Muscle of arm (tissue), 14 donors: ENCODE measurements around the gene VIM. TPM values are rescaled to one million over a fixed set of nuclear protein-coding genes. Genes with fewer than 3 reads are reported as not detected.
A peak's percentile ranks its signal among the peaks of the same experiment; 100 is the strongest.

Experiments
- DNase-seq: peaks from one replicate; pipeline ENCODE4 v3.0.0-alpha.2; 2013
- long read RNA-seq, 11 donors: transcript quantifications; one replicate each; lab custom pipeline, GENCODE V29; 2026
- polyA plus RNA-seq, 12 donors: library from polyadenylated mRNA; unstranded; fragments of 120-200 nt; gene quantifications; one replicate each; pipeline ENCODE4 v1.2.1, GENCODE V29; 2013; ENCODE audit not compliant: insufficient read length in 12 of 12

The VIM gene
- 1,000 to 10,000 TPM in 11 of 12 donors, 100 to 1,000 TPM in 1; 836 to 4,364 (median 2,639) TPM for polyA plus RNA-seq
- long read RNA-seq, donor 1, transcript VIM-201 (9 exons, 1,868 nt) = major isoform, 257 of 449 reads
- long read RNA-seq, donor 1, transcript VIM-205 (2 exons, 1,139 nt) = minor isoform, 5 of 449 reads
- long read RNA-seq, donor 1, partial matches to known transcripts = 168 of 449 reads
- long read RNA-seq, donor 1, other reads (novel, unspliced or antisense) = 16 of 449 reads
- long read RNA-seq, donor 2, transcript VIM-201 (9 exons, 1,868 nt) = major isoform, 604 of 1,208 reads
- long read RNA-seq, donor 2, partial matches to known transcripts = 493 of 1,208 reads
- long read RNA-seq, donor 2, other reads (novel, unspliced or antisense) = 104 of 1,208 reads
- long read RNA-seq, donor 3, transcript VIM-201 (9 exons, 1,868 nt) = major isoform, 377 of 588 reads
- long read RNA-seq, donor 3, partial matches to known transcripts = 156 of 588 reads
- long read RNA-seq, donor 3, other reads (novel, unspliced or antisense) = 49 of 588 reads
- long read RNA-seq, donor 4, transcript VIM-205 (2 exons, 1,139 nt) = minor isoform, 5 of 466 reads
- long read RNA-seq, donor 4, transcript VIM-201 (9 exons, 1,868 nt) = major isoform, 292 of 466 reads
- long read RNA-seq, donor 4, partial matches to known transcripts = 127 of 466 reads
- long read RNA-seq, donor 4, other reads (novel, unspliced or antisense) = 42 of 466 reads
- long read RNA-seq, donor 5 = 0 reads
- long read RNA-seq, donor 6, transcript VIM-201 (9 exons, 1,868 nt) = major isoform, 510 of 932 reads
- long read RNA-seq, donor 6, transcript VIM-205 (2 exons, 1,139 nt) = minor isoform, 8 of 932 reads
- long read RNA-seq, donor 6, partial matches to known transcripts = 334 of 932 reads
- long read RNA-seq, donor 6, other reads (novel, unspliced or antisense) = 79 of 932 reads
- long read RNA-seq, donor 7, transcript VIM-205 (2 exons, 1,139 nt) = minor isoform, 8 of 636 reads
- long read RNA-seq, donor 7, transcript VIM-201 (9 exons, 1,868 nt) = major isoform, 425 of 636 reads
- long read RNA-seq, donor 7, partial matches to known transcripts = 161 of 636 reads
- long read RNA-seq, donor 7, other reads (novel, unspliced or antisense) = 41 of 636 reads
- long read RNA-seq, donor 8, transcript VIM-205 (2 exons, 1,139 nt) = minor isoform, 17 of 1,257 reads
- long read RNA-seq, donor 8, transcript VIM-201 (9 exons, 1,868 nt) = major isoform, 831 of 1,257 reads
- long read RNA-seq, donor 8, partial matches to known transcripts = 274 of 1,257 reads
- long read RNA-seq, donor 8, other reads (novel, unspliced or antisense) = 132 of 1,257 reads
- long read RNA-seq, donor 9, transcript VIM-205 (2 exons, 1,139 nt) = minor isoform, 13 of 1,284 reads
- long read RNA-seq, donor 9, transcript VIM-201 (9 exons, 1,868 nt) = major isoform, 655 of 1,284 reads
- long read RNA-seq, donor 9, partial matches to known transcripts = 512 of 1,284 reads
- long read RNA-seq, donor 9, other reads (novel, unspliced or antisense) = 98 of 1,284 reads
- long read RNA-seq, donor 10, transcript VIM-201 (9 exons, 1,868 nt) = major isoform, 522 of 824 reads
- long read RNA-seq, donor 10, transcript VIM-205 (2 exons, 1,139 nt) = minor isoform, 10 of 824 reads
- long read RNA-seq, donor 10, partial matches to known transcripts = 220 of 824 reads
- long read RNA-seq, donor 10, other reads (novel, unspliced or antisense) = 71 of 824 reads
- long read RNA-seq, donor 11, transcript VIM-201 (9 exons, 1,868 nt) = major isoform, 830 of 1,292 reads
- long read RNA-seq, donor 11, transcript VIM-205 (2 exons, 1,139 nt) = minor isoform, 12 of 1,292 reads
- long read RNA-seq, donor 11, partial matches to known transcripts = 307 of 1,292 reads
- long read RNA-seq, donor 11, other reads (novel, unspliced or antisense) = 142 of 1,292 reads

DNA sequence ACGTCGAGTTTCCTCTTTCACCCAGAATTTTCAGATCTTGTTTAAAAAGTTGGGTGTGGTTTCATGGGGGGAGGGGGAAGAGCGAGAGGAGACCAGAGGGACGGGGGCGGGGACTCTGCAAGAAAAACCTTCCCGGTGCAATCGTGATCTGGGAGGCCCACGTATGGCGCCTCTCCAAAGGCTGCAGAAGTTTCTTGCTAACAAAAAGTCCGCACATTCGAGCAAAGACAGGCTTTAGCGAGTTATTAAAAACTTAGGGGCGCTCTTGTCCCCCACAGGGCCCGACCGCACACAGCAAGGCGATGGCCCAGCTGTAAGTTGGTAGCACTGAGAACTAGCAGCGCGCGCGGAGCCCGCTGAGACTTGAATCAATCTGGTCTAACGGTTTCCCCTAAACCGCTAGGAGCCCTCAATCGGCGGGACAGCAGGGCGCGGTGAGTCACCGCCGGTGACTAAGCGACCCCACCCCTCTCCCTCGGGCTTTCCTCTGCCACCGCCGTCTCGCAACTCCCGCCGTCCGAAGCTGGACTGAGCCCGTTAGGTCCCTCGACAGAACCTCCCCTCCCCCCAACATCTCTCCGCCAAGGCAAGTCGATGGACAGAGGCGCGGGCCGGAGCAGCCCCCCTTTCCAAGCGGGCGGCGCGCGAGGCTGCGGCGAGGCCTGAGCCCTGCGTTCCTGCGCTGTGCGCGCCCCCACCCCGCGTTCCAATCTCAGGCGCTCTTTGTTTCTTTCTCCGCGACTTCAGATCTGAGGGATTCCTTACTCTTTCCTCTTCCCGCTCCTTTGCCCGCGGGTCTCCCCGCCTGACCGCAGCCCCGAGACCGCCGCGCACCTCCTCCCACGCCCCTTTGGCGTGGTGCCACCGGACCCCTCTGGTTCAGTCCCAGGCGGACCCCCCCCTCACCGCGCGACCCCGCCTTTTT lies at the start of gene VIM:
Gene VIM, plus strand, starts transcription at position 151 of the 925 bp plus-strand sequence. CDS start 1,182 bp downstream, outside the sequence.
- DNase-seq = peak; percentile 94

DNA sequence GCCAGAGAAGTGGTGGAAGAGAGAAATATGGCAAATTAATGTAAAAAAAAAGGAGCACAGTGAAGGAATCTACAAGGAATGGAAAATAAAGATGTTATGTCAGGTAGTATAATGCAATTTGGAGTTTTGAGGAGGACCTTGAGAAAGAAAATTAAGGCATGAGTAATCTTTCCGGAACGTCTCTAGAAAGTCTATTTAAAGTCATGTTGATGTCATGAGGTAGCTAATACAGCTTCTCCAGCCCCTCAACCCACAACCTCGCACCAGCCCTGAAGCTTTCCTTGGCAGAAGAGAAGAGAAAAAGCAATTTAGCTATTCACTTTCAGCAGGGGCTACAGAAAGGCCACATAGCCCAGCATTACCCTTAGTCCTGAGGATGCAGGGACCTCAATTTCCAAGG lies 49.0 kb upstream of the VIM start:
- no peak for DNase-seq

DNA sequence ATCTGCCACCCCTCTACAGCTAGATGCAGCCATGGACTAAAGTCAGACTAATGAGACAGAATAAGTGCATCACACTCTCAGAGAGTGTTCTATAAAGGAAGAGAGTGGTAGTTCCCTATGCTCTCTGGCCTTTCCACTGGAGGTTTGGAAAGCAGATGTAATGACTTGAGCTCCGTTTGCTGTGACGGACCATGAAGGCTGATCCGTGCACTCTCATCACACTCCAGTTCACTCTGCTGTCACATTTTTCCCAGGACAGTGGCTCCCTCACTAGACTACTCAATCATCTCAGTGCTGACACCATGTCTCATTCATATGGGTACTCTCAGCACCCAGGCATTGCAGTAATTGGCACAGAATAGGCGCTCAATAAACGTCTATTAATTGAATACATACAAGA lies 46.9 kb upstream of the VIM start:
- no peak for DNase-seq

DNA sequence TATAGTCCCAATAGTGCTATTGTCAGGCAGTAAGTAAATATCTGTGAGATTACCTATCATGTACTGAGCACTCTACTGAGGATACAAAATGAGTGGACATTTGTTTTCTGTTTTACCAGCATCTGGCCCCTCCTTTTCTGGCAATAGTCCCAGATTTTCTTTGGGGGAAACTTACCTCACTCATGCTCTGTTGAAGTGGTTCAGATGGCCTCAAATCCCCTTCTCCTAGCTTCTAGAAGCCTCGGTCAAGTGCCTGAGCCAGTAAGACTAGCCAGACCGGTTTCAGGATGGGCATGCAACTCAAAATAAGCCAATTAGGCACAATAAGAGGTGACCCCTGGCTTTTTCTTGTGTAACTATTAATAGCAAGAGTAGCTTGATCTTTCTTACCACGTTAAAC lies 46.3 kb upstream of the VIM start:
- DNase-seq = peak; percentile 22

DNA sequence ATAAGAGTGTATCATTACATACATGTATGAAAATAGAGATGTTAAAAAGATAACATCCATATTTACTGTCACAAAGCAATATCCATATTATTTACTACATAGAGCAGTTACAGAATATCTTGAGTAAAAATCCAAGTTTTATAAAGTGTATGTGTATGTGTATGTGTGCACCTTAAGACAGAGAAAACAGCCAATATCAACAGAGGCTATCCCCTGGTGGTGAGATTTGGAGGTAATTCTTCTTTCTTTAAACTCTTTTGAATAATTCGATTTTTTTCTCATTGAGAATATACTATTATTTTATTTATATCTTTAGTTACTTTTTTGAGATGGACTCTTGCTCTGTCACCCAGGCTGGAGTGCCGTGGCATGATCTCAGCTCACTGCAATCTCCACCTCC lies 44.9 kb upstream of the VIM start:
- DNase-seq = no peak

GRCh38 chr10:17185873-17186272 lies 42.2 kb upstream of the VIM start:
- no peak for DNase-seq

DNA sequence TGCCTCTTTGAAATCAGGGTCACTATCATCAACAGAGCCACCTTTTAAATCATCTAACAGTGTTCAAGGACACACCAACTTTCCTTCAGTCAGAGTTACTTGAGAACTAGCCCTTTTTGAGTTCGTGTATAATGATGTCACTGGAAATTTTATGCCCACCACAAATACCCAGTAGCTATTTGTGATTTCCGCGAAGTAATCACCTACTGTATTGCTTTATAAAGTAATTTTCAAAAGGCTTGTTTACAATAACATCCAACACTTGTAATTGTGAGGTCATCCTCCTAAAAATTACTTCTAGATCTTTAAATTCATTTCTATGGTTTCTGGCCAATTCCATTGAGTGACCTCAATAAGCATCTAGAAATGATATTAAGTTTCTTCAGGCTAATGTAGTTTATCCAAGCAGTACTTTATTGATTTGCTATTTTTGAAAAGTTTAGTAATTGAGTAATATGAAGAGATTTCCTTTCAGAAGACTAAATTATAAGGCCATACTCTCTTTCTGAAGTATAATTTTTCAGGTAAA lies 39.3 kb upstream of the VIM start:
- DNase-seq = no peak

DNA sequence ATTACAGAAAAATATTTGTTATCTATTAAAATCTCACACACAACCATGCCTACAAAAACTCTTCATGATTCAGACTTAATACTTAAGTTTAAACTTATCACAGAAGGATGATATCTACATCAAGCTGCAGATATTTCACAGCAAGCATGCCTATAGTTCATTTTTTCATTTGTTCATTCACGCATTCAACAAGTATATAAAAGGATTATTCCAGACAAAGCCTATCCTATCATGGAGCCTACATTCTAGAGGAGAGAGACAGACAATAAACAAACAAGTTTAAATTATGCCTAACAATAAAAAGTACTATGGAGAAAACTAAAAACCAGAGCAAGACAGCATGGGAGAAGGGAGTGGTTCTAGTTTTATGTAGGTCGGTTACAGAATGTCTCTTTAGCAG lies 37.4 kb upstream of the VIM start:
- no peak for DNase-seq

- DNase-seq = no peak
Observed at GRCh38 chr10:17195083-17195482, 33.0 kb upstream of the VIM start.

- peak; percentile 54 for DNase-seq
Observed at GRCh38 chr10:17196045-17196444, 32.0 kb upstream of the VIM start.

GRCh38 chr10:17196573-17196972 lies 31.5 kb upstream of the VIM start:
- no peak for DNase-seq

GRCh38 chr10:17199351-17199804 lies 28.7 kb upstream of the VIM start:
- no peak for DNase-seq

DNA sequence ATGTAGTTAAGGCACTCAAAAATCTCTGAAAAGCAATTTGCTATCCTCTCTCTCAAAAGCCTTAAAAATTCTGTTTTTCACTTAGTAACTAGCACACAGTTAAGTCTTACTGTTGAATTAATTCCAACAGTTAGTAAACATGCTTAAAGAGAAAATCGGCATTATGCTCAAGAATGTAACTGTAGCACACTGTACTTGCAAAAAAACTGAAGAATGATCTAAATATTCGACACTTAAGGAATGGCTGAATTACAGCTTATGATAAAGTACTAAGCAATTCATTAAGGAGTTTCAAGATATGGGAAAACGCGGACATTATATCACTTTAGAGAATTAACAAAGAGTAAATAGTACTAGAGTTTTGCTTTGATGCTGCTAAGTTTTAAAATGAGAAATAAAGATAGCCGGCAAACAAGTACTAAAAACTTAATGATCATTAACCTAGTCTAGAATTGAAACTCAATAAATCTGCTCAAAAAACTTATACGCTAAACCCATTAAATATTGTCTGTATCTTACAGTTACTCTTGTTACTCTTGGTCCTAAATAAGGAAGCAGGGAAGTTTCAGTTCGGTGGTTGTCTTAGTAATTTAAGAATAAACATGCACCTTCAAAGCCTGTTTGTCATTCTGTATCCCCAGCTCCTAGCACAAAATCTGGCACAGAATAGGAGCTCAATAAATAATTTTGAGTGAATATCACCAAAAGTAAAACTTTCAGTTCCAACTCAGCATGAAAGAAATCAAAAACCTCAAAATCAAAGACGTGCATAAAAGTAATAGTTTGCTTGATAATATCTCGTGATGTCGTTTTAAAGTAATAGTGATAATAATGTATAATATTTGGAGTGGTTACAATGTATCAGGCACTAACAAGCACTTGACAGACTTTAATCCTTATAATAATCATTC lies 27.8 kb upstream of the VIM start:
- no peak for DNase-seq

- peak; percentile 92 for DNase-seq
Observed at GRCh38 chr10:17200912-17201793, 26.9 kb upstream of the VIM start, which contains the start of gene TRDMT1. TSS of gene TRDMT1 (minus strand) at chr10:17201672. CDS start at chr10:17201634, 38 bp downstream.

DNA sequence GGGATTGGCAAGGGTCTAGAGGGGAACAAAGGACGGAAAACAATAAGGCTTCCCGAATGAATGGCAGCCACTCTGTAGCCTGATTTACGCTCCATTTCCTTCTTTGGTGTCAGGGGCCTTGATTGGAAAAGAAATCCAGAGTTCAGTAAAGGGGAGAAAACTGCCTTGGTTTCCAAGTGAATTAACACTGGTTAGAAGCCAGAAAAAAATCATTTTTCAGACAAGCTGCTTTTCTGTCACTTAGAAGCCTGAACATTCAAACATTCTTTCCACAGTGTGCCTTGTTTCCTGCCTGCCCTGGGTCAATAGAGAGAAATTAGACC lies 26.3 kb upstream of the VIM start:
- no peak for DNase-seq

DNA sequence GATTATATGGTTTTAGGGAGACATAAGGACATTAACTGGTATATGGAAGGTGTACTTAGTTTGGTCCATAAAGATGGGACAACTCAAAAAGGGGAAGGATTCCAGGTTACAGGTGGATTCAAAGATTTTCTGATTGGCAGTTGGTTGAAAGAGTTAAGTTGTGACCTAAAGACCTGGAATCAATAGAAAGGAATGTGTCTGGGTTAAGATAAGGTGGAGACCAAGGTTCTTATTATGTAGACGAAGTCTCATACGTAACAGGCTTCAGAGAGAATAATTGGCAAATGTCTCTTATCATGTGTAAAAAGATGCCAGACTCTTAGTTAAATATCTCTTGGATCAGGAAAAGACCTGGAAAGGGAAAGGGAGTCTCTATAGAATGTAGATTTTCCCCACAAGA lies 25.5 kb upstream of the VIM start:
- DNase-seq = no peak

DNA sequence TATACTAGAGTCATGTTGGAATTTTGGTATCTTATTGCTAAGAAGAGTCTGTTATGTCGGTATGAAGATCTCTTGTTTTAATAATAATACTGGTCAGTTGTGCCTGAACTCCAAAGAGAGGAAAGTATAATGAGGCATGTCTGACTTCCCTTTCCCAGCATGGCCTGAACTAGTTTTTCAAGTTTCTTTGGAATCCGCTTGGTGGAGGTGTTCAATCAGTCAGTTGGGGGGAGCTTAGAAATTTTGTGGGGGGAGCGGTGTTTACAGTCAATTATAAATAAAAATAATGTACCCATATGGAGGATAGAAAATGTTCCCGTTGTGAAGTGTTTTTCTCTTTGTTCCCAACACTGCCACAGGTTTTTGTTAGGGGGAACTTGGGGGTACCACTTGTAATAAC lies 25.0 kb upstream of the VIM start:
- no peak for DNase-seq
